H9 (cell line): Measurements from ENCODE around the gene TOPORS. TPM values are rescaled to one million over a fixed set of nuclear protein-coding genes. Genes with fewer than 3 reads are reported as not detected.
"Not testable (repeated sequence)": the region's sequence is repeated elsewhere in the genome, so short reads cannot be mapped to it uniquely, and the experiment has no call there.

Source experiments
- DNase-seq: peaks from one replicate; pipeline ENCODE4 v3.0.0-alpha.2; 2017
- H2AFZ ChIP-seq: one replicate; pipeline ENCODE4 v1.6.1; 2013; ENCODE audit warnings: mild to moderate bottlenecking, low read length, control low read depth, moderate library complexity
- H2AK5ac ChIP-seq: 2 replicates; pipeline ENCODE4 v1.6.1; 2013; ENCODE audit warnings: low read length, control low read depth, mixed read lengths; ENCODE audit not compliant: insufficient read length
- H2BK120ac ChIP-seq: one replicate; pipeline ENCODE4 v1.6.1; 2013; ENCODE audit warnings: low read depth, mild to moderate bottlenecking, low read length, control low read depth, inconsistent platforms; ENCODE audit not compliant: poor library complexity, severe bottlenecking
- H2BK12ac ChIP-seq: 2 replicates; pipeline ENCODE4 v1.6.1; 2013; ENCODE audit warnings: low read length, control low read depth, mixed read lengths, low read depth; ENCODE audit not compliant: insufficient read length
- H2BK15ac ChIP-seq: 2 replicates; pipeline ENCODE4 v1.6.1; 2013; ENCODE audit warnings: low read depth, low read length, control low read depth
- H2BK20ac ChIP-seq: one replicate; pipeline ENCODE4 v1.6.1; 2013; ENCODE audit warnings: low read depth, mild to moderate bottlenecking, low read length, control low read depth, inconsistent platforms; ENCODE audit not compliant: poor library complexity, severe bottlenecking
- H2BK5ac ChIP-seq: 2 replicates; pipeline ENCODE4 v1.6.1; 2013; ENCODE audit warnings: low read length, control low read depth, mixed read lengths; ENCODE audit not compliant: insufficient read length
- H3K14ac ChIP-seq: 2 replicates; pipeline ENCODE4 v1.6.1; 2013; ENCODE audit warnings: low read length, control low read depth; ENCODE audit not compliant: insufficient read depth
- H3K18ac ChIP-seq: 2 replicates; pipeline ENCODE4 v1.6.1; 2013; ENCODE audit warnings: low read depth, mild to moderate bottlenecking, mixed read lengths, low read length, control low read depth; ENCODE audit not compliant: insufficient read length
- H3K23ac ChIP-seq: 2 replicates; pipeline ENCODE4 v1.6.1; 2013; ENCODE audit warnings: low read length, control low read depth, mixed read lengths, low read depth; ENCODE audit not compliant: insufficient read length
- H3K23me2 ChIP-seq: 2 replicates; pipeline ENCODE4 v1.6.1; 2013; ENCODE audit warnings: low read depth, mild to moderate bottlenecking, mixed read lengths, low read length, control low read depth; ENCODE audit not compliant: insufficient read length, poor library complexity, severe bottlenecking
- H3K27ac ChIP-seq: 2 replicates; pipeline ENCODE4 v1.5.1; 2013; ENCODE audit warnings: low read length, control low read depth, mixed read lengths, low read depth; ENCODE audit not compliant: insufficient read length
- H3K27me3 ChIP-seq: 2 replicates; pipeline ENCODE4 v1.6.1; 2013; ENCODE audit warnings: low read length, control low read depth, inconsistent platforms; ENCODE audit not compliant: insufficient read depth
- H3K4ac ChIP-seq: 2 replicates; pipeline ENCODE4 v1.6.1; 2013; ENCODE audit warnings: low read depth, mild to moderate bottlenecking, control low read depth, inconsistent platforms, low read length, moderate library complexity
- H3K4me1 ChIP-seq: 2 replicates; pipeline ENCODE4 v1.6.1; 2013; ENCODE audit warnings: low read length, control low read depth, inconsistent platforms; ENCODE audit not compliant: insufficient read depth
- H3K4me2 ChIP-seq: 2 replicates; pipeline ENCODE4 v1.6.1; 2013; ENCODE audit warnings: low read length, control low read depth, mixed read lengths; ENCODE audit not compliant: insufficient read length, insufficient read depth
- H3K56ac ChIP-seq: 2 replicates; pipeline ENCODE4 v1.6.1; 2013; ENCODE audit warnings: low read depth, mild to moderate bottlenecking, mixed read lengths, low read length, control low read depth; ENCODE audit not compliant: insufficient read length
- H3K79me1 ChIP-seq: 2 replicates; pipeline ENCODE4 v1.6.1; 2013; ENCODE audit warnings: low read depth, mild to moderate bottlenecking, moderate library complexity, low read length, control low read depth, inconsistent platforms; ENCODE audit not compliant: insufficient read depth, poor library complexity, severe bottlenecking
- H3K79me2 ChIP-seq: 2 replicates; pipeline ENCODE4 v1.6.1; 2013; ENCODE audit warnings: low read length, control low read depth, inconsistent platforms; ENCODE audit not compliant: insufficient read depth
- H3K9ac ChIP-seq: 2 replicates; pipeline ENCODE4 v1.6.1; 2013; ENCODE audit warnings: low read length, control low read depth, mixed read lengths; ENCODE audit not compliant: insufficient read length; ENCODE audit errors: extremely low read depth
- H3K9me3 ChIP-seq: one replicate; pipeline ENCODE4 v1.6.1; 2013; ENCODE audit warnings: low read depth, low read length, inconsistent platforms; ENCODE audit not compliant: control insufficient read depth
- H3T11ph ChIP-seq: one replicate; pipeline ENCODE4 v1.6.1; 2013; ENCODE audit warnings: mild to moderate bottlenecking, low read length, control low read depth, inconsistent platforms
- H4K20me1 ChIP-seq: one replicate; pipeline ENCODE4 v1.6.1; 2013; ENCODE audit not compliant: control insufficient read depth, insufficient read length, insufficient read depth
- H4K5ac ChIP-seq: 2 replicates; pipeline ENCODE4 v1.6.1; 2013; ENCODE audit warnings: low read depth, mild to moderate bottlenecking, mixed read lengths, low read length, control low read depth; ENCODE audit not compliant: insufficient read length
- H4K8ac ChIP-seq: replicated peaks from 2 replicates; pipeline ENCODE4 v1.6.1; 2013; ENCODE audit warnings: low read length, control low read depth, mixed read lengths, low read depth; ENCODE audit not compliant: insufficient read length
- H4K91ac ChIP-seq: 2 replicates; pipeline ENCODE4 v1.6.1; 2013; ENCODE audit warnings: low read depth, mild to moderate bottlenecking, moderate library complexity, mixed read lengths, low read length, control low read depth; ENCODE audit not compliant: insufficient read length
- H3K27ac Mint-ChIP-seq, 3 experiments: 2 replicates in 2 of 3; 3 replicates in 1 of 3; pipeline ENCODE4 v1.8.0; 2020 to 2021; ENCODE audit warnings: mixed read lengths in 3 of 3, mild to moderate bottlenecking in 1 of 3, moderate library complexity in 1 of 3
- H3K27me3 Mint-ChIP-seq: 2 replicates; pipeline ENCODE4 v1.8.0; 2021; ENCODE audit warnings: low read depth, mild to moderate bottlenecking, moderate library complexity, mixed read lengths
- H3K36me3 Mint-ChIP-seq, 3 experiments: 2 replicates in 2 of 3; 3 replicates in 1 of 3; pipeline ENCODE4 v1.8.0; 2020 to 2021; ENCODE audit warnings: low read depth in 3 of 3, mixed read lengths in 3 of 3; ENCODE audit not compliant: insufficient read depth in 1 of 3
- H3K4me1 Mint-ChIP-seq, 2 experiments: 2 replicates each; pipeline ENCODE4 v1.8.0; 2020; ENCODE audit warnings: mixed read lengths in 2 of 2
- H3K4me3 Mint-ChIP-seq, 2 experiments: 2 replicates in 1 of 2; 3 replicates in 1 of 2; pipeline ENCODE4 v1.8.0; 2020 to 2021; ENCODE audit warnings: mild to moderate bottlenecking in 2 of 2, mixed read lengths in 2 of 2, moderate library complexity in 1 of 2
- H3K9me3 Mint-ChIP-seq, 2 experiments: 2 replicates in 1 of 2; 3 replicates in 1 of 2; pipeline ENCODE4 v1.8.0; 2020; ENCODE audit warnings: mild to moderate bottlenecking in 2 of 2, mixed read lengths in 2 of 2, moderate library complexity in 1 of 2
- WGBS: extraction: QIAGEN DNeasy Blood & Tissue Kit; methylation state at CpG from one replicate; pipeline ENCODE4 v1.1.7; 2013; ENCODE audit warnings: missing lambda C conversion rate, low lambda C conversion rate, mixed read lengths; ENCODE audit not compliant: insufficient read length; ENCODE audit errors: extremely low coverage; 5-methylcytosine and 5-hydroxymethylcytosine counted together
- total RNA-seq: library from RNA; stranded (reverse); gene quantifications from 2 replicates; pipeline ENCODE4 v1.2.1, GENCODE V29; 2021
- TF ChIP-seq, protein P1 (sequence below): fragments of 200-600 bp; sonication (generic); conservative IDR thresholded peaks from 3 replicates; pipeline ENCODE4 v1.8.0; 2021; ENCODE audit warnings: antibody characterized with exemption, mild to moderate bottlenecking

The TOPORS gene
- total RNA-seq, 1 experiment from 2014 or later = 31.9 TPM

DNA sequence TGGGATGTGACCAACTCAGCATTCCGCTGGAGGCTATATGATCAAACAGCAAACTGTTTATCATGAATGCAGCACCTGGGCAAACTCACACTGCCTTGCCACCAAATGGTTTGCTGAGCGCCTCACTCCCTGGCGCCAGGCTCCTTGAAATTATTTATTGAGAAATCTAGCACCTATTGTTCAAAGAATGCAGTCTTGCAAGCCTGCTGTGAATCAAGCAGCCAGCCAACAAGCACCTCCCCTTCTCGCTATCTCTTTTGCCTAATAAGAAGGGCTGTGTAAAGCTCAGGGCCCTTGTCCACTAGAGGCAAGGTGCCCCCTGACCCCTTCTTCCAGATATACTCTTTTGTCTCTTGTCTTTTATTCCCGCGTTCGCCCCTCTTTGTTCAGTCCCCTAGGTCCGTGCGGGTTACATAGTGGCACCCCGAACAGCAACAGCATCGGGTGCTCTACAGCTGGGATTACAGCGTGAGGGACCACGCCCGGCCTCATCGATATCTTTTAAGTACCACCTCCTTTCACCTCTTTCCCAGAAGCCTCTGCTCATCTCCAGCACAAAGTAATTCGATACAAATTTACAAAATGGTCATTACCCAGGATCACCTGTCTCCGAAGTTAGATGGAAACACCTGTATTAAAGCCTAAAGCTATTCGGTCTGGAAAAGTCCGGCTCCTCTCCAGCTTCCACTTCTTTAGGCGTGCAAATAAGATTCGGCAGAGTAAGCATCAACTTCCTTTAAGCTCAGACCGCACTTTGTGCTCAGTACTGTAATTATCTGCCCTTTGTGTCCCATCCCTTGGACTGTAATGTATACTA, 27.3 kb downstream of the TOPORS start:
- Histone ChIP-seq H4K20me1 (no peaks in the 10 kb centered on the region), H3K23ac (no peak overlapping the region), H3K79me1 (no peaks in the 10 kb centered on the region), H4K8ac (no peak overlapping the region), H3K4ac (no peak overlapping the region), H4K5ac (no peak overlapping the region), H2AK5ac (no peak overlapping the region), H3K23me2 (no peaks in the 10 kb centered on the region), H3K9me3 (no peaks in the 10 kb centered on the region), H3K4me1 (no peaks in the 10 kb centered on the region), H2BK15ac (no peak overlapping the region), H3K4me2 (peak overlapping the region; percentile 86), H3K27ac (no peak overlapping the region), H3K18ac (no peak overlapping the region), H2AFZ (no peak overlapping the region), H3K56ac (no peak overlapping the region), H2BK5ac (no peak overlapping the region), H2BK20ac (no peak overlapping the region), H4K91ac (no peak overlapping the region), H3T11ph (no peak overlapping the region), H3K9ac (peak overlapping the region; percentile 27), H3K79me2 (no peaks in the 10 kb centered on the region), H2BK120ac (no peak overlapping the region), H3K14ac (no peak overlapping the region), H2BK12ac (no peak overlapping the region), H3K27me3 (no peaks in the 10 kb centered on the region)
- H3K4me3 Mint-ChIP-seq = peak overlapping the region; percentile 86 to 90
- peaks cover 12 to 25% (median 14%) of the 10 kb centered on the region in 3 experiments; a peak in 6 of 7 replicates for H3K36me3 Mint-ChIP-seq
- peaks cover 10 to 20% of the 10 kb centered on the region in 2 experiments; a peak in 4 of 5 replicates for H3K9me3 Mint-ChIP-seq
- no peaks in the 10 kb centered on the region for H3K27me3 Mint-ChIP-seq
- no CpG with 5 or more reads among the region's 22 CpGs for WGBS
- H3K4me1 Mint-ChIP-seq = peaks cover 10 to 17% of the 10 kb centered on the region in 2 experiments
- TF ChIP-seq, protein P1, sequence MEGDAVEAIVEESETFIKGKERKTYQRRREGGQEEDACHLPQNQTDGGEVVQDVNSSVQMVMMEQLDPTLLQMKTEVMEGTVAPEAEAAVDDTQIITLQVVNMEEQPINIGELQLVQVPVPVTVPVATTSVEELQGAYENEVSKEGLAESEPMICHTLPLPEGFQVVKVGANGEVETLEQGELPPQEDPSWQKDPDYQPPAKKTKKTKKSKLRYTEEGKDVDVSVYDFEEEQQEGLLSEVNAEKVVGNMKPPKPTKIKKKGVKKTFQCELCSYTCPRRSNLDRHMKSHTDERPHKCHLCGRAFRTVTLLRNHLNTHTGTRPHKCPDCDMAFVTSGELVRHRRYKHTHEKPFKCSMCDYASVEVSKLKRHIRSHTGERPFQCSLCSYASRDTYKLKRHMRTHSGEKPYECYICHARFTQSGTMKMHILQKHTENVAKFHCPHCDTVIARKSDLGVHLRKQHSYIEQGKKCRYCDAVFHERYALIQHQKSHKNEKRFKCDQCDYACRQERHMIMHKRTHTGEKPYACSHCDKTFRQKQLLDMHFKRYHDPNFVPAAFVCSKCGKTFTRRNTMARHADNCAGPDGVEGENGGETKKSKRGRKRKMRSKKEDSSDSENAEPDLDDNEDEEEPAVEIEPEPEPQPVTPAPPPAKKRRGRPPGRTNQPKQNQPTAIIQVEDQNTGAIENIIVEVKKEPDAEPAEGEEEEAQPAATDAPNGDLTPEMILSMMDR = no peak
- H3K27ac Mint-ChIP-seq = no peak overlapping the region
- peak; percentile 32 for DNase-seq

GRCh38 chr9:32524558-32524891, 27.9 kb downstream of the TOPORS start:
- not testable (repeated sequence) for H3K9ac ChIP-seq

More at GRCh38 chr9:32524558-32524891, 27.9 kb downstream of the TOPORS start:
- Mint-ChIP-seq H3K36me3 (peaks cover 12 to 25% (median 14%) of the 10 kb centered on the region in 3 experiments; a peak in 6 of 7 replicates), H3K4me3 (peak overlapping the region; percentile 25 to 39; a peak in 1 of 5 replicates), H3K9me3 (peaks cover 10 to 20% of the 10 kb centered on the region in 2 experiments; a peak in 4 of 5 replicates), H3K4me1 (peaks cover 10 to 17% of the 10 kb centered on the region in 2 experiments)
- not testable (repeated sequence) for H3K56ac ChIP-seq, H2BK20ac ChIP-seq, H3K23ac ChIP-seq, H3K27me3 Mint-ChIP-seq, H4K20me1 ChIP-seq, H3K9me3 ChIP-seq, H2BK120ac ChIP-seq, H3K18ac ChIP-seq, H4K91ac ChIP-seq, H3K4me2 ChIP-seq, H3K27ac ChIP-seq, H3K79me1 ChIP-seq, H3T11ph ChIP-seq, H3K4me1 ChIP-seq, H2BK5ac ChIP-seq, H3K79me2 ChIP-seq, H4K8ac ChIP-seq, H3K23me2 ChIP-seq, H4K5ac ChIP-seq, H3K4ac ChIP-seq, H3K14ac ChIP-seq, H2AK5ac ChIP-seq, H2BK15ac ChIP-seq, DNase-seq, H3K27ac Mint-ChIP-seq, H2AFZ ChIP-seq, H3K27me3 ChIP-seq, H2BK12ac ChIP-seq
- no CpG with 5 or more reads among the region's 11 CpGs for WGBS
